Muscle layer of duodenum (tissue), 2 donors: ENCODE results near the gene INPP4B.

Source experiments
- H3K27ac ChIP-seq: one replicate; pipeline ENCODE4 v1.7.0; 2013; ENCODE audit warnings: mild to moderate bottlenecking, low read length
- H3K27me3 ChIP-seq: one replicate; pipeline ENCODE4 v1.7.0; 2013; ENCODE audit warnings: low read depth, mild to moderate bottlenecking, control low read depth, low read length
- H3K36me3 ChIP-seq, 2 donors: one replicate each; pipeline ENCODE4 v1.7.0; 2013; ENCODE audit warnings: low read length in 2 of 2, control low read depth in 1 of 2, mild to moderate bottlenecking in 1 of 2; ENCODE audit not compliant: insufficient read depth in 2 of 2, control insufficient read depth in 1 of 2
- H3K4me1 ChIP-seq, 2 donors: one replicate each; pipeline ENCODE4 v1.7.0; 2013; ENCODE audit warnings: low read length in 2 of 2, mild to moderate bottlenecking in 2 of 2, control low read depth in 1 of 2, moderate library complexity in 1 of 2; ENCODE audit not compliant: insufficient read depth in 2 of 2, control insufficient read depth in 1 of 2
- H3K4me3 ChIP-seq, 2 donors: one replicate each; pipeline ENCODE4 v1.7.0; 2013; ENCODE audit warnings: low read length in 2 of 2, low read depth in 1 of 2, mild to moderate bottlenecking in 1 of 2
- H3K9me3 ChIP-seq, 2 donors: one replicate each; pipeline ENCODE4 v1.7.0; 2013; ENCODE audit warnings: low read length in 2 of 2, control low read depth in 1 of 2, mild to moderate bottlenecking in 1 of 2; ENCODE audit not compliant: control insufficient read depth in 1 of 2
- donor health status: healthy.

Gene INPP4B

DNA sequence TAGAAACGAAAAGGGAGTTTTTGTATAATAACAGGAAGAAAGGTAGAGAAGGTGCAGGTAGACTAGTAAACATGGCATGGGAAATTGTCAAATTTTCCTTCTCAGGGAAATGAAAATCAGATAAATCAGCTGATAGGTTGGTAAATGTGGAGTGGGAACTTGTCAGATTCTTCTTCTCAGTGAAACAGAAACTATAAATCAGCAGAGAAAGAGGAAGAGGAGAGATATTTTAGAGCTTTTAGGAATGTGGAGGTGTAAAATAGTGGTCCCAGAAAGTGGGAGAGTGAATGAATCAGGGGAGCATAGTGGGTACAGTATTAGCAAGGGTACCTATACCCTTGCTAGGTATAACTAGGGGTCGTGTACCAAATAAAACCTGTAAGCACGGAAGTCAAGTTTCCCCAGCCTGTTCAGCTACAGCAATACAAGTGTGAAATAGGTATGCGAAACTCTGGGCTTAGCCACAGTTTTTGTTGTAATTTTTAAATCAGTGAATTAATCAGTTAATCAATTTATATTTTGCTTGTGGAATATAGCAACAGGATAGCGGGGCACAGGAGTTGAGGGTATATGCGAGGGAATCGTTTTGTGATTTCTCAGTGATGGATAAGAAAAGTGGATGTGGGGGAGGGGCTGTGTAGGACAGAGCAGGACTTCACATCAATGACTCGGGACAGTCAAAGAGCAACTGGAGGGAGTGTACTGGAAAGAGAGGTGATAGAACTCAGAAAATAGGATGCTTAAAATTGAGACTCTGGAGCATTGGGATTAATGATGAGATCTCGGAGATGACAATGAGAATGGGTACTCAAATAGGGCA is 561.5 kb downstream of the INPP4B start:
- H3K4me1 ChIP-seq: no peaks in the 10 kb centered on the region
- H3K9me3 ChIP-seq: no peaks in the 10 kb centered on the region
- no peak overlapping the region for H3K27ac ChIP-seq
- no peak overlapping the region for H3K4me3 ChIP-seq
- no peaks in the 10 kb centered on the region for H3K27me3 ChIP-seq
- no peaks in the 10 kb centered on the region for H3K36me3 ChIP-seq

DNA sequence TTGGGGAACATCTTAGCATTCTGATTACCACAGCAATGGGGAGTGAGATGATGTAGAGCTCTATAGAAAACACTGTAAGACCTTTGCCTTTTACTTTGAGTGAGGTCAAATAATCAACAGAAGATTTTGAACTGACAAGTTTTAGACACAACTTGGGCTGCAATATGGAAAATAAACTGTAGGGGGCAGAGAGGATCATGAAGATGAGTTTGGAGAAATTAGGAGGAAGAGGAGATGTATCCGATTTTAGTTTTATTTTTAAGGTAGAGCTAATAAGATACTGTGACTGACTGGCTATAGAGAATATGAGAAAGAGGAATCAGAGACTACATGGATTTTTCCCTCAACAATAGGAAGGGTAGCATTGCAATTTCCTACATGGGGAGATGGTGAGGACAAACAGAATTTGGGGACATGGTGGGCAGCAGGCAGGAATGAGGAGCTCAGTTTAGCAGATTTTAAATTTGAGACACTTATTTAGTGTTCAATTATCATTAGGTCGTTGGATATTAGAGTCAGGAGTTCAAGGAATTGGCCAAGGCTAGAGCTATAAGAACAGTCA is 563.1 kb downstream of the INPP4B start:
- no peaks in the 10 kb centered on the region for H3K4me1 ChIP-seq
- H3K4me3 ChIP-seq: no peak overlapping the region

DNA sequence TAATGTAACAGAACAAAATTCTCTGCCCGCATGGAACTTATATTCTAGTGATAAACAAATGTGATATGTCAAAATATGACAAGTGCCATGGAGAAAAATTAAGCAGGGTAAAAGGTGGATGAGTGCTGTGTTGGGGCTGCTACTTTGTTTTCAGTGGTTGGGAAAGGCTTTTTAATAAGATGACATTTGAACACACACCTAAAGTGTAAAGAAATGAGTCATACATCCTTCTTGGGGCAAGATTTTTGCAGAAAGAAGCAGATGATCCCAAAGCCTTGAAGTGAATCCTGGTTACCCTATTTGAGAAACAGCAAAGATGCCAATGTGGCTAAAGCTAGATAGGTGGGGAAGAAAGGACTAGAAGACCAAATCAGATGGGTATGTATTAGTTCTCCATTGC is 564.1 kb downstream of the INPP4B start:
- Histone ChIP-seq H3K4me3 (no peak overlapping the region), H3K36me3 (no peaks in the 10 kb centered on the region), H3K27ac (no peak overlapping the region), H3K27me3 (no peaks in the 10 kb centered on the region), H3K9me3 (no peaks in the 10 kb centered on the region), H3K4me1 (no peaks in the 10 kb centered on the region)

More for the DNA sequence above, 563.1 kb downstream of the INPP4B start:
- Histone ChIP-seq H3K9me3 (no peaks in the 10 kb centered on the region), H3K27ac (no peak overlapping the region), H3K27me3 (no peaks in the 10 kb centered on the region), H3K36me3 (no peaks in the 10 kb centered on the region)

DNA sequence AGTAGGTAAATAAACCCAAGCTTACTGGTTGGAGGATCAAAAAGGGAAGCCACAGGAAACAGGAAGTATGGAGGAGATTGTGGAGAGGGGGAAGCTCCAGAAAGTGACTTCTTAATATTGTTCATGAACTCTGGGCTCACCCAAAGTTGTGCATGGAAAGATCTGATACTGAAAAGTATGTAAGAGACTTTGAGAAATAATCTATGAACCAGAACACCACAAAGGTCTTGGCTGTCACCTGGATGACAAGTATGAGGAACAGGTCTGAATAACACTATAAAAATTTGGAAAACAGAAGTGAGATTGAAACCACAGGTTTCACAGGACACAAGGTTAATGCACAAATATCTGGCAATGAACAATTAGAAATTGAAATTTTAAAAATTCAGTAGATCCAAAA is 567.4 kb downstream of the INPP4B start:
- Histone ChIP-seq H3K4me3 (no peak overlapping the region), H3K9me3 (no peaks in the 10 kb centered on the region), H3K4me1 (no peaks in the 10 kb centered on the region), H3K36me3 (no peaks in the 10 kb centered on the region), H3K27ac (no peak overlapping the region), H3K27me3 (no peaks in the 10 kb centered on the region)

DNA sequence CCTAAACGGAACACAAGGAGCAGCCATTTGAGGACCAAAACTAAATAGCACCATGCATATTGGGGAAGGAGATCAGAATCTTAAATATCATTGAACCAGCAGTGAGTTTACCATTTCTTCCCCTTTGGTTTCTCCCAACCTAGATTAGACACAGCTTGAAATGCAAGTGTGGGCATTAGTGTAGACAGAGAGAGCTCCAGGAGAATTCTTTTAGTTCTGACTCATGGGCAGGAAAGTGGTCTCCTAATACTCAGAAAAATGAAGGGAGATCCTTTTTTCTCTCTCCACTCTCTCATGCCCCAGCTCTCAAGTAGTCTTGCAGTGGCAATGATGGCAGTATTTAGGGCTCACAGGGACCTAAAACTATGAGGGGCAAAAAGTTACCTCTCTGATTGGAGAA is 567.9 kb downstream of the INPP4B start:
- Histone ChIP-seq H3K9me3 (no peaks in the 10 kb centered on the region), H3K27ac (no peak overlapping the region), H3K27me3 (no peaks in the 10 kb centered on the region), H3K36me3 (no peaks in the 10 kb centered on the region), H3K4me3 (no peak overlapping the region), H3K4me1 (no peaks in the 10 kb centered on the region)

DNA sequence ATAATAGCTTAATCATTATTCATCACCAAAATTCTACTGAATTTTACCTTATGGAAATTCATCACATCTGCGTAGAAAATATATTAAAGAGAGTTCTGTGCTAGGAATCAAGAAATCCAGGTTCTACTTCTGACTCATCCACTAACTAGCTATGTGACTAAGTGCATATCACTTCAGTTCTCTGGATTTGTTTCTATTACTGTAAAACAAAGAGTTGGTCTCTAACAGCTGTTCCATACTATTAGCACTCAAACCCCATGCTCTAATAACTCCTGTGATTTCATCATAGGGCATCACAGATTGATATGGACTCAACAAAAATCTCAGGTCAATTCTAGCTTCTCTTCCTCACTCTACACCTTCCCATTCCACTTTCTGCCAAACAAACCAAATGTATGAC is 572.0 kb downstream of the INPP4B start:
- H3K4me1 ChIP-seq: no peaks in the 10 kb centered on the region
- H3K27me3 ChIP-seq: no peaks in the 10 kb centered on the region
- H3K27ac ChIP-seq: no peak overlapping the region
- H3K36me3 ChIP-seq: no peaks in the 10 kb centered on the region
- H3K9me3 ChIP-seq: no peaks in the 10 kb centered on the region
- H3K4me3 ChIP-seq: no peak overlapping the region

DNA sequence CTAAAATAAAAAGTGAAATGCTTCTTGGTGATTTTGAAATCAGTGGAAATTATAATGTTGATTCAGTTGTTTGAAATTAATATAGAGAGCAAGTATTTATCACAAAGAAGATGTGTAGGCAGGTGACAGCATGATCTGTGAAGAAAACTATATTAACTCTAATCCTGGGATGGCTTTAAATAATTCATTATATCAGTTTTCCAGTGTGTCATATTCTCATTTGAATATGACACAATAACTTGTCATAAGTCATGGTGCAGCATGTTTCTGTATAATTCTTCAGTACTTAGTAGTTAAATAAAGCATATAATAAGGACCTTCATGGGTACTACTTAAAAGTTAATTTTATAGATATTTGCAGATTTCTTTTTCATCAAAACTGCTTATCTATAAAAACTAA is 573.6 kb downstream of the INPP4B start:
- no peak overlapping the region for H3K4me3 ChIP-seq

DNA sequence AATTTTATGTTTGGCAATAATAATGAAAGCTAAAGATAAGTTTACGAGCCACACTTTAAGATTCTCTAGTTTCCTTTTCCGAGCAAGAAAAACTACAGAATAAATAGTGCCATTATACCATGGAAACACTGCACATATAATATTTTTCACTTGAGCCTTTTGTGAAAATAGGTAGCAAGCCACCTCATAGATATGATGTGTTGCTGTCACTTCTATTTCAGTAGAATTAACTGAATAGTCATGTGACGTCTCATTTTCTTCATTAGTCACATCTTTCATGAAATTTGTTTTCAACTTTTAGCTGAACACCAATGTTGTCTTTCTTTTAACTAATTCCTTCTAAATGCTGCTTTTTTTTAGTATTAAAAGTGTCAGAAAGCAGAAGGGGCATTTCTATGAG is 574.3 kb downstream of the INPP4B start:
- peaks cover 0 to 3% of the 10 kb centered on the region in 2 donors for H3K4me1 ChIP-seq
- no peaks in the 10 kb centered on the region for H3K27me3 ChIP-seq
- no peak overlapping the region for H3K27ac ChIP-seq
- H3K9me3 ChIP-seq: no peaks in the 10 kb centered on the region
- no peaks in the 10 kb centered on the region for H3K36me3 ChIP-seq
- no peak overlapping the region for H3K4me3 ChIP-seq

More for the DNA sequence above, 573.6 kb downstream of the INPP4B start:
- no peak overlapping the region for H3K27ac ChIP-seq
- H3K27me3 ChIP-seq: no peaks in the 10 kb centered on the region
- H3K9me3 ChIP-seq: no peaks in the 10 kb centered on the region
- peaks cover 0 to 3% of the 10 kb centered on the region in 2 donors for H3K4me1 ChIP-seq
- H3K36me3 ChIP-seq: no peaks in the 10 kb centered on the region

DNA sequence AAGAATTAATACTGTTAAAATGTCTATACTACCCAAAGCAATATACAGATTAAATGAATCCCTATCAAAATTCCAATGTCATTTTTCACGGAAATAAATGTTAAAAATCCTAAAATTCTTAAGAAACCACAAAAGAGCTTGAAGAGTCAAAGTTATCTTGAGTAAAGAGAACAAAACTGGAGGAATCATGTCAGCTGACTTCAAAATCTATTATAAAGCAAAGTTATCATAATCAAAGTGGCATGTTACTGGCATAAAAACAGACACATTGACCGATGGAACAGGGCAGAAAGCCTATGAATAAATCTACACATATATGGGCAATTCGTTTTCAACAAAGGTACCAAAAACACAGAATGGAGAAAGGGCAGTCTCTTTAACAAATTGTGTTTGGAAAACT is 579.0 kb downstream of the INPP4B start:
- Histone ChIP-seq H3K27ac (no peak overlapping the region), H3K4me3 (no peak overlapping the region), H3K27me3 (no peaks in the 10 kb centered on the region), H3K9me3 (no peaks in the 10 kb centered on the region), H3K36me3 (no peaks in the 10 kb centered on the region), H3K4me1 (peaks cover 0 to 3% of the 10 kb centered on the region in 2 donors)

DNA sequence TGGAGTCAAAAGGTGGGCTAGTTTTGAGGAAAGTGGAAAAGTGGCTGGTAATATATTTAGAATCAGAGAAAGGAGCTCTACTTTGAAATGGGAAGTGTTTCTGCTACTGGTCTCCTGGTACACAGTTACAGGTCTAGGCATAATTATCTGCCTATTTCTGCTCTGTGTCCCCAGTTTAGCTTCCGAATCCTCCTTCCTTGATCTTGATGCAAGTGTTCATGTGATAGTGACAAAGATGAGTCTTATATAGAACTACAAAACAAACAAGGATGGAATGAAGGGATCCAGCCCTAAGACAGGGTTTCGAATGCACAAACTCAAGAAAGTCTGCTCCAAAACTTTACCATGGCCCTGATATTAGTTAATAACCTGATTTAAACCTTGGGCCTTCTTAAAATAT is 580.2 kb downstream of the INPP4B start:
- no peaks in the 10 kb centered on the region for H3K36me3 ChIP-seq
- H3K27ac ChIP-seq: no peak overlapping the region
- no peak overlapping the region for H3K4me3 ChIP-seq
- H3K4me1 ChIP-seq: peaks cover 0 to 3% of the 10 kb centered on the region in 2 donors
- no peaks in the 10 kb centered on the region for H3K27me3 ChIP-seq
- H3K9me3 ChIP-seq: no peaks in the 10 kb centered on the region

DNA sequence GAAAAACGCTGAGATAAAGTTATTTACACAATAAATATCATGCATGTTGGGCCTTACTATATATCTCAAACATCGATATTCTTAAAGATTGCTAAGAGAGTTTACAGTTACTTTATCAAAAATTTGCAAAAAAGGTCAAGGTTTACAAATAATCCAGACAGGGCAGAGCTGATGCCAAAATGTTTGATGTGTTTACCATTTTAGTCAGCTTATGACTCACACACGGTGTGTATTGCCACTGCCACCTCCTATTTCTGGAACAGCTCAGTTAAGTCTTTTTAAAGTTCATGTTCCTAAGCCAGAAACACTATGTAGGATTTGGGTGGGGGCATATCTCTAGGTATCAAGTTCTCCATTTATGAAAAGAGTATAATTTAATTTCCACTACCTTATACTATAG is 580.6 kb downstream of the INPP4B start:
- Histone ChIP-seq H3K27ac (no peak overlapping the region), H3K27me3 (no peaks in the 10 kb centered on the region), H3K4me1 (peaks cover 0 to 3% of the 10 kb centered on the region in 2 donors), H3K4me3 (no peak overlapping the region), H3K36me3 (no peaks in the 10 kb centered on the region), H3K9me3 (no peaks in the 10 kb centered on the region)

DNA sequence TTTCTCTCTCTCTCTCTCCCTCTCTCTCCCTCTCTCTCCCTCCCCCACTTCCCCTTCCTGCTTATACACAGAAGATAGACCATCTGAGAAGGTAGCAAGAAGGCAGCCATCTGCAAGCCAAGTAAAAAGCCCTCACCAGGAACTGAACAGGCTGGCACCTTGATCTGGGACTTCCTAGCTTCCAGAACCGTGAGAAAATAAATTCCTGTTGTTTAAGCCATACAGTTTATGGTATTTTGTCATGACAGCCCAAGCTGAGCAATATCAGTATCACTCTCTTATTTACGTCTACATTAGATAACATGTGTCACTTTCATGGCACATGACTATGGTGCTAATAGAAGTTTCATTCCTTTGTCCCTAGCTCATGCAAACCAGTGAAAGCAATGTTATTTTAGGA is 581.1 kb downstream of the INPP4B start:
- Histone ChIP-seq H3K4me3 (no peak overlapping the region), H3K36me3 (no peaks in the 10 kb centered on the region), H3K27me3 (no peaks in the 10 kb centered on the region), H3K4me1 (peaks cover 0 to 3% of the 10 kb centered on the region in 2 donors), H3K9me3 (no peaks in the 10 kb centered on the region), H3K27ac (no peak overlapping the region)
